ENCODE measurements around the gene GRIN2A.

Gene GRIN2A

DNA sequence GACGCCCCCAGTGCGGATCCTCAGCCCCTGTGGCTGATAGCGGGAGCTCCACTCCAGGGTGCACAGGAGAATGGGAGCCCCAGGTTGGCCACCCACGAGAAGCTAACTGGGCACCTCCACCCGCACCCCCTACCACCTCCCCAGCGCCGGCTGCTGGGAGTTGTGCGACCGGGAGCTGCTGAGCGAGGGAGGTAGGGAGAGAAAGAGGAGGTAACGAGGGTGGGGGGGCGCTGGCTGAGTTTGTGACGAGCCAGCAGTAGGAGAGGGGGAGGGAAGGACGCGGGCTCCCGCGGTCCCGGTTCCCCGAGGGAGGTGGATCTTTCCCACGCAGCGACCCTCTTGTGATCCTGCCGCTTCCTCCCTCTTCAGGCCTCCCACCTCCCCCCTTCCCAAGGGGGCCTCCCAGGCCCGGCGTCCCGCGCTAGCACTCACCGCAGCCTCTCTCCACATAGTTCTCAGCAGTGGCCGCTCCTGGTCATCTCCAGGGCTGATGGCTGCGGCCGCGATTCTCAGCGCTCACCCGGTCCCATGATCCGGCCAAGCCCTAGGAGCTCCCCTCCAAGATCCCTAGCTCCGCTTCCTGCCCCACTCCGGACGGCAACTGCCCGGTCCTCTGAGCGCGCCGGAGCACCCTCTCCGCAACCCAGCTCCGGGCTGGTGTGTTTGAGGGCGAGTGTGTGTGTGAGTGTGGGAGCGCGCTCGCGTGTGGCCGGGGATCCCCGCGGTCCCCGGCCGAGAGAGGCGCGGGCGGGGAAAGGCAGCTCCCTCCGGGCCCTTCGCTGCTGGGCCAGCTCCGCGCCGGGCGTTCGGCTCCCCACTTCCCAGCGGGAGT lies at the start of gene GRIN2A:
Gene GRIN2A (minus strand): TSS at position 207 of the 832 bp plus-strand sequence. CDS start 2,017 bp downstream, outside the sequence.
- H3K4me3 ChIP-seq (ENCODE audit: control insufficient read depth, low read depth, low read length): no peak within 1 kb of the TSS
- TF ChIP-seq, protein P1, sequence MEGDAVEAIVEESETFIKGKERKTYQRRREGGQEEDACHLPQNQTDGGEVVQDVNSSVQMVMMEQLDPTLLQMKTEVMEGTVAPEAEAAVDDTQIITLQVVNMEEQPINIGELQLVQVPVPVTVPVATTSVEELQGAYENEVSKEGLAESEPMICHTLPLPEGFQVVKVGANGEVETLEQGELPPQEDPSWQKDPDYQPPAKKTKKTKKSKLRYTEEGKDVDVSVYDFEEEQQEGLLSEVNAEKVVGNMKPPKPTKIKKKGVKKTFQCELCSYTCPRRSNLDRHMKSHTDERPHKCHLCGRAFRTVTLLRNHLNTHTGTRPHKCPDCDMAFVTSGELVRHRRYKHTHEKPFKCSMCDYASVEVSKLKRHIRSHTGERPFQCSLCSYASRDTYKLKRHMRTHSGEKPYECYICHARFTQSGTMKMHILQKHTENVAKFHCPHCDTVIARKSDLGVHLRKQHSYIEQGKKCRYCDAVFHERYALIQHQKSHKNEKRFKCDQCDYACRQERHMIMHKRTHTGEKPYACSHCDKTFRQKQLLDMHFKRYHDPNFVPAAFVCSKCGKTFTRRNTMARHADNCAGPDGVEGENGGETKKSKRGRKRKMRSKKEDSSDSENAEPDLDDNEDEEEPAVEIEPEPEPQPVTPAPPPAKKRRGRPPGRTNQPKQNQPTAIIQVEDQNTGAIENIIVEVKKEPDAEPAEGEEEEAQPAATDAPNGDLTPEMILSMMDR (conservative IDR thresholded peaks at IDR 0.05; ENCODE audit: control insufficient read depth, insufficient read depth, low read depth, low read length): no peak
- no peak for DNase-seq (ENCODE audit: low read depth)

DNA sequence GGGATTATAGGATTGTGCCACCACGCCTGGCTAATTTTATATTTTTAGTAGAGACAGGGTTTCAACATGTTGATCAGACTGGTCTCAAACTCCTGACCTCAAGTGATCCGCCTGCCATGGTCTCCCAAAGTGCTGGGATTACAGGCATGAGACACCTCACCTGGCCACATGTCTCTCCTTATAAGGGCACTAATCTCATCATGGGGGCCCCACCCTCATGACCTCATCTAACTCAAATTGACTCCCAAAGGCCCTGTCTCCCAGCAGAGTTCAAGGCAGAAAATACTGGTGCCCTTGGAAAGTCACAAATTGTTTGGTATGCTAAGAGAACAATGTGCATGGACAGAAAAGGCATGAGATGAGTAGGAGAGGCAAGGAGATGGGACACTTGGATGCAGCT lies 49.3 kb upstream of the GRIN2A start:
- TF ChIP-seq, protein P1 (conservative IDR thresholded peaks at IDR 0.05; ENCODE audit: control insufficient read depth, insufficient read depth, low read depth, low read length): no peak
- H3K4me3 ChIP-seq (ENCODE audit: control insufficient read depth, low read depth, low read length): no peak overlapping the region
- DNase-seq (ENCODE audit: low read depth): no peak

DNA sequence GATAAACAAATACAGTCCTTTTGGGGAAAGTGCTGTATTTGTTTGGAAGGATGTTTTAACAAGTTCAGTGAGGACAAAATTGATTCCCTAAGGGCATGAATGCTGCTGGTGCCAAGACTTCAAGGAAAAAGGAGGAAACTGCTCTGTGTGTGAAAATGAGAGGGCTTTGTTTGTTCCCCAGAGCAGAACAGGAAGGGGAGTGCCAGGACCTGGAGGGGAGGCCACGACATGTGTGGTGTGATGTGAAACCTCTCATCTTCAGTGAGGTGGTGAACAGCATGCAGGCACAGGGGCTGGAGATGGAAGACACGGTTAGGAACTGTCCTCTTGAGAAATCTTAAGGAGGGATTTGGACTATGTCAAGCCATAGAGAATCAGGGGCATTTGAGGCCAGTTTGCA lies 46.6 kb upstream of the GRIN2A start:
- H3K4me3 ChIP-seq (ENCODE audit: control insufficient read depth, low read depth, low read length): no peak overlapping the region
- DNase-seq (ENCODE audit: low read depth): no peak
- TF ChIP-seq, protein P1 (conservative IDR thresholded peaks at IDR 0.05; ENCODE audit: control insufficient read depth, insufficient read depth, low read depth, low read length): no peak

DNA sequence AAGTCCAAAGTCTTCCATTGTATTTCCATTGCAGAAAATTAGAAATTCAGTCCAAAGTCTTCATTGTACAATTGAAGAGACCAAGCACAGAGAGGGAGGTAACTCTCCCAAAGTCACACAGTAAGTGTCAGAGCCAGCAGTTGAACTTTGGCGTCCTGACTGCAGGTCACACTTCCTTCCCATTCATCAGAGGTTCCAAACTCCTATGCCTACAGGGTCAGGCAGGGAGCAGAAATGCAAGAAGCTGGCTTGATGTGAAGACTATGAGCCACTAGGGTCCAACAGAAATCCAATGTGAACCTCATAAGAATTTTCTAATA lies 44.7 kb upstream of the GRIN2A start:
- no peak for DNase-seq (ENCODE audit: low read depth)
- H3K4me3 ChIP-seq (ENCODE audit: control insufficient read depth, low read depth, low read length): no peak overlapping the region
- TF ChIP-seq, protein P1 (conservative IDR thresholded peaks at IDR 0.05; ENCODE audit: control insufficient read depth, insufficient read depth, low read depth, low read length): no peak

DNA sequence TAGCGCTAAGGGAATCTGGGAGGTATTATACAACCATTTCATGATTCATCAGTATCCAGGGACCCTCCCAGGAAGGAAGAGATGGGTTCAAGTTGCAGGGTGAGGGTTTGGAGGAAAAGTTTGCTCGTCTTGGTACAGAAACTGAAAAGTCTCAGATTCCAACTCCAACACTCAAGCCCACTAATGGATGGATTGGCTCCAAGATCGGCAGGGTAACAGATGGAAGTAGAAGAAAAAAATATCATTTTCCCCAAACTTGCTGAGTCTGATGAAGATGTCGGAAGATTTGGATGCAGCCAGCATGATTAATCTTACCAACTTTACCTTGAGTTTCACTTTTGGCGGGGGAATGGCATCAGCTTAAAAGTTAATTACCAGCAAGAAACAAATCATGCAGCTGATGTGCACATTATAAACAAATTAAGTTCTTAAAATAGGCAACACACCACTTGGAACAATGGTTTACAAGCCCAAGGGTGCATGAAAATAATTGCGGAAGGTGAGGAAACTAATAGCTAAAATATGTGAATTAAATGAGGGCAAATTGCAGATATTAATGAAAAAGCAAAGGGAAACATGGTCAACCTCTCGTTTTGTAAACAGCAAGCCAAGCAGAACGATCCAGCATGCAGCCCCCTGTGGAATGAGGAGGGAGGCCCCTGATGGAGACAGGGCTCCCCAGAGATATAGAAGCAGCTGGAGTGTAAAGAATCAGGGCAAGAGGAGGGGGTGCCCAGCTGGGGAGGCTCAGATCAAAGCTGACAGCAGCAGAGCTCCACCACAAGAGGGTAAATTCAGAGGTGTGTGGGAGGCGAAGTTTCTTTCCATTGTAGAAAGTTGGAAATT lies 44.1 kb upstream of the GRIN2A start:
- TF ChIP-seq, protein P1 (conservative IDR thresholded peaks at IDR 0.05; ENCODE audit: control insufficient read depth, insufficient read depth, low read depth, low read length): no peak
- H3K4me3 ChIP-seq (ENCODE audit: control insufficient read depth, low read depth, low read length): no peak overlapping the region
- DNase-seq (ENCODE audit: low read depth): no peak

DNA sequence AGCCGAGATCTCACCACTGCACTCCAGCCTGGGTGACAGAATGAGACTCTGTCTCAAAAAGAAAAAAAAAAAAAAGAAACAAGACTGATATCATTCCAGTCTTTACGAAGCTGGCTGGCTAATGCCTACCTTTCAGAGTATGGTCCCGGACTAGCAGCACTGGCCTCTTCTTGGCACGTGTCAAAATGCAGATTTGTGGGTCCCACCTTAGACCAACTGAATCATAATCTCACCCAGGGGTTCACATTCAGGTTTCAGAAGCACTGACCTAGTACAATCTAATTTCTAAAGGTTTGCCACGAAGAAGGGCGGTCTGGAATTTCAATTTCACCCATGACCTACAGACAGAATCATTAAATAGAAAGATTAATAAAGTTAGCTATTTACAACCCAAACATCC lies 43.4 kb upstream of the GRIN2A start:
- DNase-seq (ENCODE audit: low read depth): no peak
- no peak overlapping the region for H3K4me3 ChIP-seq (ENCODE audit: control insufficient read depth, low read depth, low read length)
- TF ChIP-seq, protein P1 (conservative IDR thresholded peaks at IDR 0.05; ENCODE audit: control insufficient read depth, insufficient read depth, low read depth, low read length): no peak

Measured in fibroblast of mammary gland (primary cell).